OCI-LY3 (cell line): ENCODE data around the gene CERS6.

ENCODE experiments used
- CTCF ChIP-seq: fragments of 200-600, 300-600 bp; sonication (generic); IDR thresholded peaks from 2 replicates; pipeline ENCODE4 v1.5.1; 2014; ENCODE audit warnings: antibody characterized with exemption, low read length, low read depth
- EZH2phosphoT487 ChIP-seq: fragments of 200-600 bp; shearing (Covaris generic); IDR thresholded peaks from 2 replicates; pipeline ENCODE4 v1.6.1; 2018; ENCODE audit warnings: antibody characterized with exemption, mixed run types, low read depth

- TF ChIP-seq CTCF (no peak), EZH2phosphoT487 (no peak)
Measured at GRCh38 chr2:168529900-168530561, 74.0 kb downstream of the CERS6 start.
